K562 (cell line): Measurements from ENCODE around the gene TPBG. TPM values are rescaled to one million over a fixed set of nuclear protein-coding genes. Genes with fewer than 3 reads are reported as not detected.

Source experiments
- ATAC-seq: fragments of 200-7000 bp; cut with Tn5 transposase; 3 replicates; pipeline ENCODE4 v1.9.1; 2020; ENCODE audit warnings: moderate library complexity
- BruUV-seq: library from RNA; stranded (reverse); fragments of 400-500 nt; replicated peaks from 2 replicates; lab custom pipeline; 2021; lab: Mats Ljungman, UMichigan
- CTCF ChIA-PET: fragments of 300-600 bp; formaldehyde crosslinking; extraction: SDS; loops from one replicate; lab custom pipeline; 2021; ENCODE audit warnings: low intra/inter-chr PET ratio; lab: Yijun Ruan, JAX
- POLR2A ChIA-PET: fragments of 300-600, 350-650 bp; sonication (Branson Sonifier 250); formaldehyde crosslinking; extraction: SDS; loops from one replicate; lab custom pipeline; 2021; ENCODE audit warnings: antibody characterized with exemption, inconsistent platforms; lab: Yijun Ruan, JAX
- DNase-seq, 4 experiments: peaks; one replicate each; pipeline versions ENCODE4 v3.0.0 to v3.0.0-alpha.2; 2011 to 2018; ENCODE audit warnings: low spot score in 3 of 4, mixed read lengths in 3 of 4; ENCODE audit errors: extremely low read depth in 1 of 4
- FAIRE-seq: peaks from 2 replicates; lab custom pipeline; 2011; peaks lifted over from hg19 to GRCh38; lab: Jason Lieb, UNC
- H2AFZ ChIP-seq: 2 replicates; pipeline ENCODE4 v1.6.0; 2011; ENCODE audit warnings: low read depth, low read length, control low read depth, inconsistent platforms
- H3K27ac ChIP-seq: fragments of 200-600 bp; 3 replicates; pipeline ENCODE4 v1.8.0; 2011; ENCODE audit warnings: low read depth, mild to moderate bottlenecking, control low read depth, inconsistent platforms, low read length, moderate library complexity, mixed read lengths; ENCODE audit errors: extremely low read depth
- H3K27me3 ChIP-seq, 2 experiments: fragments of 300-600 bp in 1 of 2; 2 replicates in 1 of 2; 3 replicates in 1 of 2; pipeline versions ENCODE4 v1.6.0 to v1.8.0; 2011; ENCODE audit warnings: inconsistent platforms in 2 of 2, low read length in 2 of 2, mild to moderate bottlenecking in 1 of 2, mixed read lengths in 1 of 2, moderate library complexity in 1 of 2; ENCODE audit not compliant: control insufficient read depth in 2 of 2, insufficient read depth in 2 of 2
- H3K36me3 ChIP-seq: fragments of 300-600 bp; 3 replicates; pipeline ENCODE4 v1.8.0; 2011; ENCODE audit warnings: mild to moderate bottlenecking, low read length, inconsistent platforms; ENCODE audit not compliant: control insufficient read depth, insufficient read depth
- H3K4me1 ChIP-seq, 2 experiments: fragments of 200-600 bp in 1 of 2; replicated peaks in 1 of 2; 2 replicates in 1 of 2; 3 replicates in 1 of 2; pipeline versions ENCODE4 v1.5.1 to v1.8.0; 2011; ENCODE audit warnings: inconsistent platforms in 2 of 2, low read length in 2 of 2, mild to moderate bottlenecking in 1 of 2, mixed read lengths in 1 of 2, moderate library complexity in 1 of 2; ENCODE audit not compliant: control insufficient read depth in 2 of 2, insufficient read depth in 2 of 2
- H3K4me2 ChIP-seq: 2 replicates; pipeline ENCODE4 v1.6.1; 2011; ENCODE audit warnings: low read length, control low read depth, inconsistent platforms, mixed read lengths; ENCODE audit not compliant: insufficient read depth
- H3K4me3 ChIP-seq: fragments of 200-600 bp; sonication (generic), shearing (Covaris generic); 2 replicates; pipeline ENCODE4 v1.5.1; 2016; ENCODE audit warnings: control low read depth, inconsistent platforms
- H3K79me2 ChIP-seq: fragments of 200-600 bp; 3 replicates; pipeline ENCODE4 v1.8.0; 2011; ENCODE audit warnings: low read length, inconsistent platforms; ENCODE audit not compliant: control insufficient read depth, insufficient read depth
- H3K9ac ChIP-seq, 2 experiments: 2 replicates each; pipeline versions ENCODE4 v1.6.0 to v1.6.1; 2011; ENCODE audit warnings: low read depth in 2 of 2, low read length in 2 of 2, control low read depth in 1 of 2, inconsistent platforms in 1 of 2, mild to moderate bottlenecking in 1 of 2, mixed read lengths in 1 of 2; ENCODE audit not compliant: insufficient read depth in 1 of 2
- H3K9me1 ChIP-seq: one replicate; pipeline ENCODE4 v1.6.0; 2011; ENCODE audit warnings: inconsistent platforms, mild to moderate bottlenecking, low read length, moderate library complexity; ENCODE audit not compliant: control insufficient read depth, insufficient read depth
- H3K9me3 ChIP-seq: replicated peaks from 2 replicates; pipeline ENCODE4 v1.5.1; 2011; ENCODE audit warnings: low read depth, low read length, inconsistent platforms; ENCODE audit not compliant: control insufficient read depth, insufficient read depth
- H4K20me1 ChIP-seq: replicated peaks from 2 replicates; pipeline ENCODE4 v1.6.1; 2011; ENCODE audit warnings: low read length, inconsistent platforms, mixed read lengths; ENCODE audit not compliant: control insufficient read depth, insufficient read depth
- EGR1 ChIP-seq: fragments of 450-650 bp; conservative IDR thresholded peaks from 2 replicates; pipeline ENCODE4 v1.6.1; 2017; ENCODE audit warnings: mild to moderate bottlenecking
- HMG20A ChIP-seq: fragments of 450-650 bp; formaldehyde crosslinking; conservative IDR thresholded peaks from 2 replicates; pipeline ENCODE4 v1.4.0; 2020; ENCODE audit warnings: mild to moderate bottlenecking, mixed read lengths
- RBM25 ChIP-seq: fragments of 200-400 bp; formaldehyde crosslinking; IDR thresholded peaks from 2 replicates; pipeline ENCODE4 v1.6.1; 2018; ENCODE audit warnings: low read length, low read depth, moderate library complexity; ENCODE audit not compliant: severe bottlenecking
- ZNF778 ChIP-seq: fragments of 450-650 bp; formaldehyde crosslinking; IDR thresholded peaks from 2 replicates; pipeline ENCODE4 v1.4.0; 2020; ENCODE audit warnings: mild to moderate bottlenecking, moderate library complexity
- WGBS: fragments of 100-300 bp; shearing (Covaris generic); methylation state at CpG from one replicate; pipeline ENCODE4 v1.1.6; 2016; ENCODE audit warnings: low coverage, mixed read lengths; ENCODE audit not compliant: insufficient coverage; ENCODE audit errors: missing lambda C conversion rate; 5-methylcytosine and 5-hydroxymethylcytosine counted together
- in situ Hi-C: fragments of 300-500 bp; cut with MboI; formaldehyde crosslinking; loops from 4 replicates; pipeline ENCODE4 v1.15.0; 2018; ENCODE audit warnings: inconsistent platforms, mixed read lengths
- intact Hi-C: fragments of 100-400 bp; cut with micrococcal nuclease; formaldehyde crosslinking; loops from 2 replicates; pipeline ENCODE4 v1.14.2; 2022
- polyA plus RNA-seq, 8 experiments: library from polyadenylated mRNA; depleted of rRNA in 4 of 8; stranded (reverse) in 5 of 8; unstranded in 3 of 8; fragments of >200 nt; fragmentation: Nextera tagmentation in 2 of 8; fragmentation: Illumina TruSeq in 1 of 8; extraction: Ambion mirVana in 2 of 8; extraction: Trizol in 1 of 8; gene quantifications; 2 replicates each; pipeline versions ENCODE4 v1.2.1 to v1.2.3, GENCODE V29; 2011 to 2014; ENCODE audit warnings: inconsistent platforms in 1 of 8, missing spikeins in 1 of 8
- total RNA-seq, 7 experiments: library from RNA; depleted of rRNA in 6 of 7; stranded (reverse); fragments of >200 nt in 6 of 7; fragmentation: Illumina TruSeq in 2 of 7; extraction: Trizol in 2 of 7; gene quantifications; 2 replicates each; pipeline versions ENCODE4 v1.2.1 to v1.2.3, GENCODE V29; 2011 to 2021; ENCODE audit warnings: low replicate concordance in 1 of 7

The TPBG gene
- total and polyA plus RNA-seq, 9 of the 15 experiments (the other 6 are each of a cell fraction or from before 2014, with no cell fraction given), result 0.18 to 0.88 (median 0.36) TPM

GRCh38 chr6:82372656-82373055 is 9.0 kb downstream of the TPBG start:
- in situ Hi-C loops, result no loop called here
- Histone ChIP-seq H4K20me1 (no peaks in the 10 kb centered on the region), H3K36me3 (no peaks in the 10 kb centered on the region), H3K9ac (no peak overlapping the region), H3K9me3 (no peaks in the 10 kb centered on the region), H2AFZ (no peak overlapping the region), H3K9me1 (no peaks in the 10 kb centered on the region), H3K79me2 (no peaks in the 10 kb centered on the region), H3K27me3 (no peaks in the 10 kb centered on the region)
- ChIA-PET POLR2A (interaction anchor here (0.5 kb wide), 1 partner anchor 131 kb away, joined by 4 read pairs; no protein-coding TSS in a partner anchor), CTCF (no interaction called here)
- no TSS peak for BruUV-seq
- TF ChIP-seq HMG20A (CRISPR knock-in tag), result no peak
- TF ChIP-seq EGR1, result no peak
- TF ChIP-seq, all 486 proteins: peak for 0
- 3% methylated on average over 3 of the region's 3 CpGs for WGBS
- ATAC-seq, result no peak
- no peak overlapping the region for H3K4me3 ChIP-seq
- no peak overlapping the region for H3K4me2 ChIP-seq
- intact Hi-C loops, result no loop called here
- no peak overlapping the region for H3K27ac ChIP-seq
- no peak for FAIRE-seq
- no peaks in the 10 kb centered on the region for H3K4me1 ChIP-seq
- DNase-seq, result no peak

GRCh38 chr6:82374516-82374915 is 10.9 kb downstream of the TPBG start:
- DNase-seq (no peak), ATAC-seq (no peak), FAIRE-seq (no peak)
- in situ Hi-C loops (no loop called here), intact Hi-C loops (no loop called here)
- no peak overlapping the region for H3K9ac ChIP-seq
- no peaks in the 10 kb centered on the region for H3K27me3 ChIP-seq
- no peaks in the 10 kb centered on the region for H3K4me1 ChIP-seq
- H3K79me2 ChIP-seq, result no peaks in the 10 kb centered on the region
- H3K9me3 ChIP-seq, result no peaks in the 10 kb centered on the region
- H3K4me3 ChIP-seq, result no peak overlapping the region
- H2AFZ ChIP-seq, result no peak overlapping the region
- no peaks in the 10 kb centered on the region for H3K9me1 ChIP-seq
- no peaks in the 10 kb centered on the region for H3K36me3 ChIP-seq
- ChIA-PET POLR2A (no interaction called here), CTCF (interaction anchor here (0.5 kb wide), 1 partner anchor 121 kb away, joined by 3 read pairs; no protein-coding TSS in a partner anchor)
- H3K4me2 ChIP-seq, result no peak overlapping the region
- H3K27ac ChIP-seq, result no peak overlapping the region
- no peak for TF ChIP-seq ZNF778 (CRISPR knock-in tag)
- no peak for TF ChIP-seq RBM25
- BruUV-seq, result no TSS peak
- H4K20me1 ChIP-seq, result no peaks in the 10 kb centered on the region
